Urothelium cell line (cell line): ENCODE data around the gene CLIP1.
"Not testable (repeated sequence)": the region's sequence is repeated elsewhere in the genome, so short reads cannot be mapped to it uniquely, and the experiment has no call there.

Experiments used
- DNase-seq: peaks from one replicate; pipeline ENCODE4 v3.0.0; 2011; ENCODE audit warnings: low spot score, mixed read lengths
- FAIRE-seq: peaks from 2 replicates; lab custom pipeline; 2011; peaks lifted over from hg19 to GRCh38; lab: Jason Lieb, UNC

The CLIP1 gene

GRCh38 chr12:122399592-122400373 is 22.7 kb downstream of the CLIP1 start:
- no peak for FAIRE-seq
- peak; percentile 78 for DNase-seq

- no peak for DNase-seq
- FAIRE-seq, result no peak
Measured at GRCh38 chr12:122399254-122399591, 23.2 kb downstream of the CLIP1 start.

- DNase-seq, FAIRE-seq: not testable (repeated sequence)
Measured at GRCh38 chr12:122397981-122398380, 24.5 kb downstream of the CLIP1 start.

GRCh38 chr12:122395319-122395718 is 27.1 kb downstream of the CLIP1 start:
- peak; percentile 14 for DNase-seq
- no peak for FAIRE-seq

- FAIRE-seq (no peak), DNase-seq (no peak)
Measured at GRCh38 chr12:122394626-122395194, 27.8 kb downstream of the CLIP1 start.

- no peak for FAIRE-seq
- DNase-seq, result no peak
Measured at GRCh38 chr12:122393817-122394216, 28.7 kb downstream of the CLIP1 start.

DNA sequence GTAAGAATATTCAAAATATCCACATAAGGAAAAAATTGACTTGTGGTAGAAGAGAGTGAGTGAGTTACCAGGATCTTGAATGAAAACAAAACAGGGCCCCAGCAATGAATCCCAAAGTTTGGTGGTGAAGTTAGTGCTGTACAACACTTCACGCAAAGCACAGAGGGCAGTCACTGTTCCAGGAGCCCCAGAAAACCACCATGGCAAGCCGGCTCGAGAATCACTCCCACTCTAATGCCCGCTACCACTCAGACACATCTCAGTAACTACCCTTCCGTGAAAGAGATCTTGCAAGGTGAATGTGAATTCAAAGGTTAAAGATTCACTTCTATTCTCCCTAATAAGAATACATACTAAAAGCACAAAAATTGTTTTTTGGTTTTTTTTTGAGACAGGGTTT is 30.1 kb downstream of the CLIP1 start:
- FAIRE-seq (no peak), DNase-seq (no peak)

- DNase-seq, result no peak
Measured at GRCh38 chr12:122389677-122390076, 32.8 kb downstream of the CLIP1 start.

DNA sequence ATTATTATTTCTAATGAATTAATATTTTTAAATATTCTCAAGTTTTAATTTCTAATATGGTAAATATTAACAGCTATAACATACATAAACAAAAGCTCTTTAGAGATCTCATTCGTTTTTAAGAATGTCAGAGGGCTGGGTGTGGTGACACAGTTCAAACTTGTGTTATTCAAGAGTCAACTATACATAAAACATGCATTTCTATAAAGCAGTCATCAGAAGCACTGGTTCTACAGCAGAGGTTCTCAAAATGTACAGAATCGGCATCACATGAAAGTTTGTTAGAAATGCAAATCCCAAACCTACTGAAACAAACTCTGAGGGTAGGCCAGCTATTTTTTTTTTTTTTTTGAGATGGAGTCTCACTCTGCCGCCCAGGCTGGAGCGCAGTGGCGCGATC is 34.6 kb downstream of the CLIP1 start:
- FAIRE-seq (no peak), DNase-seq (no peak)

More at GRCh38 chr12:122389677-122390076, 32.8 kb downstream of the CLIP1 start:
- no peak for FAIRE-seq

DNA sequence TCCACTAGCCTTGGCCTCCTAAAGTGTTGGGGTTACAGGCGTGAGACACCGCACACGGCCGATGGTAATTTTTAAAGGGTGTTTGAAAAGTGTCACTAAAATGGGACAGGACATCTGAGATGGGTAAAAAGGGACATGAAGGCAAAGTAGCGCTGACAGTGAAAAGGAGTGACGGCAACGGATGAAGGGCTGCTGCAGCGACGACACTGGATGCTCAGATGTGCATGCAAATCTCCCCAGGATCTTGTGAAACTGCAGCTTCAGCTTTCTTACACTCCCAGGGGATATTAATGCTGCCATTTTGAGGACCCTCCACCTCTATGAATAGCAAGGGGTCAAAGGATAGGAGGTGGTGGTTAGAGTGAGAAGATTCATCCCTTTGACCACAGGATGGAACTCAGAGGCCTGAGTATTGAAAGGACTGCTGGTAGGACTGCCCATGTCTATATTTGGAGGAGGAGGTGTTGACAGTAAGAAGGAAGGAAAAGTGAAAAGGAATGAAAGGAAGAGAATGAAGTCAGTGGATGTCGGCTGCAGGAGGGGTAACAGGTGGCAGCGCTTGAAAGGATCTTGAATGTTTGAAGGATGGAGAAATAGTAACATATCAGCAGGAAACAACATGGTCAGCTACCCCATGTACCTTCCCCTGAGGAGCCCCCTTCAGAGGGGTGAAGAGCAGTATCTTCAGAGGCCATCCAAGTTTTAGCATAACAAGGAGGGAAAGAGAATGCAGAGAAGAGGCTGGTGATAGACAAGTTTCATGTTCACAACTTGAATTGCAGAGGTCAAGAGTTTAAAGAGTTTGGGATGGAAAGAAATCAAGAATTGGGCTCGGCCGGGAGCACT is 37.1 kb downstream of the CLIP1 start:
- FAIRE-seq, result no peak
- no peak for DNase-seq

DNA sequence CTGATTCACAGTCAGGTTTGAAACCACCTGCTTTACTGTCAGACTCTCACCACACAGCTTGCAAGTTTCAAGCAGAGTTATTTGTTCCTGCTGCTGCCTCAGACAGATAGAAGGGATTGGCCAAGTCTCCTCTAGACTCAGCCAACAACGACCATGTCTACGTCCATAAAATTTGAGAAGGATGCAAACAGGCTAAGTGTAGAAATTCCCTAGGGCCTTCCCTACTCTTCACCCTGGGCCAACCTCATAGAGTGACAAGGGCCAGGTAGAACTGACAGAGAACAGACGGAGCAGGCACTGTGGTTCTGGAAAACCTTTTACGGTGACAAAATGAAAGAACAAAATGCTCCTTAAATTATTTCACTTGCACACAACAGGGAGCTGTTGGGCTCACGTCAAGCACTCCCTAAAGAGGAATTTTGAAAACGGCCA is 39.5 kb downstream of the CLIP1 start:
- DNase-seq (no peak), FAIRE-seq (no peak)

DNA sequence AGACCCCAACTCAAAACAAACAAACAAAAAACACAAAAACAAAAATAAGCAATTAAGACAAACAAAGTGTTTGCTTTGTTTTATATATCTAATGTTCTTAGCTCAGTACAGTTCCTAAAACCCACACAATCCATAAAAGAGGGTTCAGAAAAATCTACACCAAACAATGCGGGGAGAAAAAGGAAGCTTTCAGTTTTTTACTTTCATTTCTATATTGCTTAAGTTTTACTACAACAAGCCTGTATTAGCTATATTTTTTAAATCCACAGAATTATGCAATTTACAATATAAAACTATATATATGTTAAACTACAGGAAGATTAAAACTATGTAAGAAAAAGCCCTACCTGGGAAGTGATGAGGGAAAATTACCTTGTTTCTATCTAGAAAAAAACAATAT is 41.4 kb downstream of the CLIP1 start:
- DNase-seq, result no peak
- FAIRE-seq, result no peak

DNA sequence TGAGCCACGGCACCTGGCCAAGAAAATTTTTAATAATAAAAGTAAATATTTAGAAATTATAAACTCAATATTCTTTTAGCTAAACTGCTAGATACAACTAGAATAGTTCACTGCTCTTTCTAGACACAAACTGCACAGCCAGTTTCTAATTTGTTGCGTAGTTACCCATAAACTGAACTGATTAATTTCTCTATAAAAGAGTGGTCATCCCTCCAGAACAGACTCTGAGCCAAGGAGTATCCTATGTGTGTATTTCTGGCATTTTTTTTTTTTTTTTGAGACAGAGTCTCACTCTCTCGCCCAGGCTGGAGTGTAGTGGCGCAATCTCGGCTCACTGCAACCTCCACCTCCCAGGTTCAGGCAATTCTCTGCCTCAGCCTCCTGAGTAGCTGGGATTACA is 45.7 kb downstream of the CLIP1 start:
- not testable (repeated sequence) for DNase-seq, FAIRE-seq

GRCh38 chr12:122374707-122375106 is 47.8 kb downstream of the CLIP1 start:
- FAIRE-seq (no peak), DNase-seq (no peak)

- DNase-seq (no peak), FAIRE-seq (no peak)
Measured at GRCh38 chr12:122371475-122372045, 50.9 kb downstream of the CLIP1 start.

DNA sequence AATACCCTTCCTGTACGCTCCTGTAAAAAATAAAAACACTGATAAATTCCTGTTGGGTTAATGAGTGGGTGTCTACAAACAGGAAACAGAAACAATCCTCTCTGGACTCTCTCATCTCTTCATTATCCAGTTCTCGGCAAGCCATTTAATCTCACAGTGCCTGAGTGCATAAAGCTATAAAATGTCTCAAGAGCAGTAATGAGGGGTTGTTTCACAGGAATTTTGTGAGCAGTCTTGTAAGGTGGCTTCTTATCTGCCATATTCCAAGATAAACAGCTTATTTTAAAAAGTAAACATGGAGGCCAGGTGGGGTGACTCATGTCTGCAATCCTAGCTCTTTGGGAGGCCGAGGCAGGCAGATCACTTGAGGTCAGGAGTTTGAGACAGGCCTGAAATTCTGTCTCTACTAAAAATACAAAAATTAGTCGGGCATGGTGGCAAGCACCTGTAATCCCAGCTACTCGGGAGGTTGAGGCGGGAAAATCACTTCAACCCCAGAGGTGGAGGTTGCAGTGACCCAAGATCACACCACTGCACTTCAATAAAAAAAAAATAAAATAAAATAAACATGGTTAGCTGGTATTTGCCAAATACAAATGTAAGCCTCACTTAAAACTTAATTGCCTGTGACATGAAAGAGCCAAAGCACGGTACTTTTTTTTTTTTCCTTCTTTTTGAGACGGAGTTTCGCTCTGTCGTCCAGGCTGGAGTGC is 54.0 kb downstream of the CLIP1 start:
- FAIRE-seq, result no peak
- DNase-seq, result peak; percentile 14

DNA sequence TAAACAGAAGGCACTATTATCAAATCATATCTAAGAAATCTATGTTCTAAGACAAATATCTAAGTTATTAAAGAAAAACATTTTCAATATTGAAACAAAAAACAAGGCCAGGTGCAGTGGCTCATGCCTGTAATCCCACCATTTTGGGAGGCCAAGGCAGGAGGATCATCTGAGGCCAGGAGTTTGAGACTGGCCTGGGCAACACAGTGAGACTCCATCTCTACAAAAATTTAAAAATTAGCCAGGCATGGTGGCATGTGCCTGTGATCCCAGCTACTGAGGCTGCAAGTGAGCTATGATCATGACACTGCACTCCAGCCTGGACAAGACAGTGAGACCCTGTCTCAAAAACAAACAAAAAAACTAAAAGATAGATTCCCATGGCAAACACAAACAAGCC is 54.8 kb downstream of the CLIP1 start:
- not testable (repeated sequence) for DNase-seq, FAIRE-seq

- peak; percentile 55 for FAIRE-seq
Measured at GRCh38 chr12:122366685-122367475, 55.6 kb downstream of the CLIP1 start.

DNA sequence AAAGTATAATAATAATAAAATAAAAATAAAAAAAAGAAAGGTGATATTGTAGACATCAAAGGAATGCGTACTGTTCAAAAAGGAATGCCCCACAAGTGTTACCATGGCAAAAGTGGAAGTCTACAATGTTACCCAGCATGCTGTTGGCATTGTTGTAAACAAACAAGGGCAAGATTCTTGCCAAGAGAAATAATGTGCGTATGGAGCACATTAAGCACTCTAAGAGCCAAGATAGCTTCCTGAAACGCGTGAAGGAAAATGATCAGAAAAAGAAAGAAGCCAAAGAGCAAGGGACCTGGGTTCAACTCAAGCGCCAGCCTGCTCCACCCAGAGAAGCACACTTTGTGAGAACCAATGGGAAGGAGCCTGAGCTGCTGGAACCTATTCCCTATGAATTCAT is 57.2 kb downstream of the CLIP1 start:
- DNase-seq, FAIRE-seq: not testable (repeated sequence)

More at GRCh38 chr12:122366685-122367475, 55.6 kb downstream of the CLIP1 start:
- DNase-seq, result peak; percentile 83

DNA sequence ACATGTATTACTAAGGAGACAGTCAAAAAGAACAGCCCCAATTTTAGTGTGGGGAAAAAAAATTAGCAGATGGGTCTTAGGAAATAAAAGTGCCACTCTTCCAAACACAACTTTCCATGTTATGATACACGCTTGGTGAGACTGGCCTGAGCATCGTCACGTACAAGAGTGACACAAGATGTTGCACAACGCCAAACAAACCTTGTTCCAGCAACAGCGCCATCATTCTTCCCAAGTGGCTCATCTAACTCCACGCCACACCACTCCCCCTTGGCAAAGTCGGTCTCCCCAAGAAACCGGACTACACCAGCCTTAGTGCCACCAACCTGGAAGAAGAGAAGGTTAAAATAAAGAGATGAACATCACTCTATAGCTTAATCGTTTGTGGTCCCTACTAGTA is 58.7 kb downstream of the CLIP1 start:
- no peak for DNase-seq
- no peak for FAIRE-seq
